ENCODE data around the gene GMIP.

GMIP gene

GRCh38 chr19:19602136-19602712 lies 41.2 kb downstream of the GMIP start:
- no peak for DNase-seq

GRCh38 chr19:19600793-19601330 lies 42.6 kb downstream of the GMIP start:
- no peak for DNase-seq

- peak; percentile 52 to 58 for DNase-seq
Measured at GRCh38 chr19:19598728-19599451, 44.6 kb downstream of the GMIP start.

- peak; percentile 43 to 59 for DNase-seq
Measured at GRCh38 chr19:19597809-19598306, 45.6 kb downstream of the GMIP start.

- DNase-seq, result no peak
Measured at GRCh38 chr19:19595171-19595701, 48.2 kb downstream of the GMIP start.

DNA sequence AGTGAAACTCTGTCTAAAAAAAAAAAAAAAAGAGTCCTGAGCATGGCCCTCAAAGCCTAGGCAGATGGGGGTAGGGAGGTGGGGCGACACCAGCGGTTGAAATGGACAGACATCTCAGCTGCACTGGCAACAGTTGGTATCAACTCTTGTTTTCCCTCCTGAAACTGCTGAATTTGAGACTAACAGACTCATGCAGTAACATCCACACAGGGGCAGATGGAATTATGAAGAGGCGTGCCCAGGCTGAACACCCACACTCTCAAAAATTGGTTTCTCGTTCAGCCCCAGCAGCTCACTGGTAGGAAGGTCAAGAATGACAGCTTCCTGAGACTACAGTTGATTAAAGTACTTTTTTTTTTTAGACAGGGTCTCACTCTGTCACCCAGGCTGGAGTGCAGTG lies 49.1 kb downstream of the GMIP start:
- no peak for DNase-seq

- DNase-seq, result no peak
Measured at GRCh38 chr19:19592690-19593089, 50.8 kb downstream of the GMIP start.

- DNase-seq, result peak; percentile 64 to 70
Measured at GRCh38 chr19:19591133-19591825, 52.2 kb downstream of the GMIP start.

DNA sequence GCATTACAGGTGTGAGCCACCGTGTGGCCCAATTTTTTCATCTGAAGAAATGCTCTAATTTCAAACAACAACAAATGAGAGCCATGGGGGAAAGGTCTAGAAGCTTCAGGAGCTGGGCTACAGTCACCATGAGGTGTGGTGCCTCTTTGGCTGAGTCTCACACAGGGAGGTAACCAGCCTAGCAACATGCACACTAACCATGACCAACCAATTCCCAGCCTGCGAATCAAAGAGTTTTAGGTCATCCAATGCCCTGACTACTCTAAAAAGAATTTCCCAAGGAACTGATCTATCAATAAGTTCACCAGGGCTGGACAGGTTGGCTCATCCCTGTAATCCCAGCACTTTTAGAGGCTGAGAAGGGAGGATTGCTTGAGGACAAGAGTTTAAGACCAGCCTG lies 54.9 kb downstream of the GMIP start:
- no peak for DNase-seq

DNA sequence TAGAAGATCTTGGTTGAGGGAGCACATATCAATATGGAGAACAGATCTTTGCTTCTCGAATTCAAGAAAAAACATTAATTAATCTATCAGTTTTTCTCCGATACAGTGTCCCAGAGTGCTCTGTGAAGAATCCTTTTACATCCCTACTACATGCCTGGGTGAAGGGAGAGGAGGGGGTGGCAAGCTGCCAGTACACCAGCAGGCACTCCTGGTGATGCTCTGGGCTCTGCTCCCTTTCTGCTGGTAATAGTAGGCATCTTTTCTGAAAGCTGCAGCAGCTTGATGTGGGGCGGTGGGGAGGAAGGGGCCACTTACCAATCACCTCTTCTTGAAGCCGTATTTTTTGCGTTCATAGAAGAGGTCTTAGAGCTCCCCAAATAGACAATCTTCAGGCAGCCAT lies 55.7 kb downstream of the GMIP start:
- no peak for DNase-seq

DNA sequence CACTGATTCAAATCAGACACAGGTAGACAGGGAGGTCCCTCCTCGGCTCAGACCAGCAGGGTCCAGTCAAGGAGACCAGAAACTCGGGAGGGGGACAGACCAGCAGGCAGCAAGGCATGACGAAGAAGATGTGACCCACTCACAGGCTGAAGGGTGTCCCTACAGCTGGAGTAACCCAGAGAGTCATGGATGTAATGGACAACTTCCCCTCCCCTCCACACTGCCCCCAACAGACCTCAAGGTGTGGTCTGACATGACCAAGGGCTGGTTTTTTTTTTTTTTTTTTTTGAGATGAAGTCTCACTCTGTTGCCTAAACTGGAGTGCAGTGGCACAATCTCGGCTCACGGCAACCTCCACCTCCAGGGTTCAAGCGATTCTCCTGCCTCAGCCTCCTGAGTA lies 59.1 kb downstream of the GMIP start:
- DNase-seq, result no peak

DNA sequence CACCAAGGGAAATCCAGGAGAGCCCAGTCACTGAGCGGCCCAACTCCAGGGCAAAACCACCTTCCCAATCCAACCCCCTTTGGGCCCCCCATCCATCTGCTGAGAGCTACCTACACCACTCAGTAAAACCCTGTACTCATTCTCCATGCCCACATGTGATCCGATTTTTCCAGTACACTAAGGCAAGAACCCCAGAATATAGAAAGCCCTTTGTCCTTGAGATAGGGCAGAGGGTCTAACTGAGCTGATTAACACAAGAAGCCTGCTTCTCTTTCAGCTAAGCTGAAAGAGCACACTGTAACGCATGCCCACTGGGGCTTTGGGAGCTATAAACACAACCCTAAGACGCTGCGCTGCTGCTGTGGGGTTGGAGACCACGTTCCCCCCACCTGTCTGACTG lies 61.0 kb downstream of the GMIP start:
- DNase-seq, result no peak

- DNase-seq, result no peak
Measured at GRCh38 chr19:19581391-19581790, 62.1 kb downstream of the GMIP start.

GRCh38 chr19:19580418-19580817 lies 63.0 kb downstream of the GMIP start:
- no peak for DNase-seq

DNA sequence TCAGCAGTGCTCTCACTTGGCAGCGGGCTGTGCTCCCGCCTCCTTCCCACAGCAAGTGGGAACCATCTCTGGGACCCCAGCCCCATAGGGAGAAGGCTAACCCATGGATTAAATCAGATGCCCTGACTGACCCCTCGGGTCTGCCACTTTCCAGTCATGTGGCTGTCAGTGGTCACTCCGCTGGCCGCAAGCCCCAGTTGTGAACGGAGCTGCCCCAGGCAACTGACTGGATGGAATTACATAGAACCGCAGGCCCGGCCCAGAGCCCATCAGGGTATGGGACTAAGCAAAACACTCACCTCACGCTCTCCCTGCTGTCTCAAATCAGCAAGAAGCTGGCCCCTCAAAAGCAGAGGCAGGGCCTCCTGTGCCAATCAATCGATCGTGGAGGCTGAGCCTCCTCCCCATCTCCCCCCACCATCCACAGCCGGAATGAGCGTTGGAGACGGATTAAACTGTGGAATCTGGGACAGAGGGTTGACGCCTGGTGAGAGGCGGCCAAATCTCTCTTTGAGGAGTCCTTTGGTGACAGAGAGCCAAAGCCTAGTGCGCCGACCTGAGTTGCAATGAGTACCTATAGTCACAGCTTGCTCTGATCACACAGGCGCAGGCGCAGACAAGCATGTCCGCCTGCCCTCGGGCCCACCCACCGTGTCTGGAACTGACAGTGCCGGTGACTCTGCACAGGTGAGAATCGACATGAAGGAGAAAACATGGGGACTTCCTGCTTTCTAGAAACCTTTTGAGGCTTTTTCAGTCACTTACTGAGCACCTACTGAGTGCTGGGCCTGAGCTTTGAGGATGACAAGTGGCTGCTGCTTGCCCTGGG lies 63.7 kb downstream of the GMIP start:
- no peak for DNase-seq
